IMR-90 (cell line): ENCODE measurements around the gene SCARF1. TPM values are rescaled to one million over a fixed set of nuclear protein-coding genes. Genes with fewer than 3 reads are reported as not detected.

ENCODE experiments used
- microRNA-seq, 2 experiments: library from miRNA; stranded (forward) in 1 of 2; unstranded in 1 of 2; fragments of 10-50 nt in 1 of 2; fragments of <30 nt in 1 of 2; gene quantifications in 1 of 2; microRNA quantifications in 1 of 2; one replicate each; pipeline versions ENCODE3 to v1.1.0; 2013 to 2020; ENCODE audit not compliant: insufficient read depth in 1 of 2, insufficient read length in 1 of 2, unreplicated experiment in 1 of 2
- polyA plus RNA-seq, 3 experiments: library from polyadenylated mRNA; depleted of rRNA; stranded (reverse); fragments of >200 nt; gene quantifications; 2 replicates each; pipeline ENCODE4 v1.2.3, GENCODE V29; 2012; ENCODE audit warnings: low replicate concordance in 1 of 3
- small RNA-seq, 5 experiments: library from RNA; depleted of rRNA; stranded (forward); fragments of <200 nt; gene quantifications; one replicate each; pipeline ENCODE3, GENCODE V24; 2012
- total RNA-seq: library from RNA; depleted of rRNA; stranded (reverse); fragments of >200 nt; gene quantifications from 2 replicates; pipeline ENCODE4 v1.2.3, GENCODE V29; 2012; rRNA removed

Gene SCARF1
- total and polyA plus RNA-seq, 2 of the 4 experiments (the other 2 are of a cell fraction) = 0.18 to 0.43 TPM

Small RNA genes within 50 kb of the gene (microRNA-seq; reads per million reads assigned to microRNA genes)
- gene RN7SL105P (ENCODE audit: insufficient read depth, insufficient read length) = not detected

Small RNA genes within 50 kb of the gene (small RNA-seq; reads per million reads assigned to genes)
- 0 reads per million in 5 experiments for gene RN7SL105P

Other genes starting within 250 kb of the SCARF1 start
- 358 and 964 TPM in 2 replicates for gene YWHAE, start 245.5 kb downstream of the SCARF1 start, total RNA-seq
- gene YWHAE, start 245.5 kb downstream of the SCARF1 start, polyA plus RNA-seq (2012; rRNA removed) = 774 and 817 TPM in 2 replicates
- gene CRK, start 189.5 kb downstream of the SCARF1 start, total RNA-seq = 100 and 123 TPM in 2 replicates
- 48.5 and 57.6 TPM in 2 replicates for gene CRK, start 189.5 kb downstream of the SCARF1 start, polyA plus RNA-seq (2012; rRNA removed)
- gene MYO1C, start 153.0 kb downstream of the SCARF1 start, total RNA-seq = 174 and 196 TPM in 2 replicates
- 162 and 188 TPM in 2 replicates for gene MYO1C, start 153.0 kb downstream of the SCARF1 start, polyA plus RNA-seq (2012; rRNA removed)
- 16.4 and 17.4 TPM in 2 replicates for gene INPP5K, start 129.1 kb downstream of the SCARF1 start, total RNA-seq
- 14.2 and 14.9 TPM in 2 replicates for gene INPP5K, start 129.1 kb downstream of the SCARF1 start, polyA plus RNA-seq (2012; rRNA removed)
- 19.2 and 25.8 TPM in 2 replicates for gene PITPNA, start 82.9 kb downstream of the SCARF1 start, total RNA-seq
- 33.1 and 40.1 TPM in 2 replicates for gene PITPNA, start 82.9 kb downstream of the SCARF1 start, polyA plus RNA-seq (2012; rRNA removed)
- 3.3 and 3.8 TPM in 2 replicates for gene SLC43A2, start 16.9 kb downstream of the SCARF1 start, total RNA-seq
- gene SLC43A2, start 16.9 kb downstream of the SCARF1 start, polyA plus RNA-seq (2012; rRNA removed) = 9.0 and 10.3 TPM in 2 replicates
- gene RILP, start 4.1 kb upstream of the SCARF1 start, total RNA-seq = 3.9 TPM in 2 replicates
- 6.0 and 7.3 TPM in 2 replicates for gene RILP, start 4.1 kb upstream of the SCARF1 start, polyA plus RNA-seq (2012; rRNA removed)
- 113 and 141 TPM in 2 replicates for gene PRPF8, start 39.1 kb upstream of the SCARF1 start, total RNA-seq
- 160 and 167 TPM in 2 replicates for gene PRPF8, start 39.1 kb upstream of the SCARF1 start, polyA plus RNA-seq (2012; rRNA removed)
- 0.72 and 0.83 TPM in 2 replicates for gene TLCD2, start 64.6 kb upstream of the SCARF1 start, total RNA-seq
- 0.67 and 1.2 TPM in 2 replicates for gene TLCD2, start 64.6 kb upstream of the SCARF1 start, polyA plus RNA-seq (2012; rRNA removed)
- 3.0 and 3.9 TPM in 2 replicates for gene WDR81, start 79.0 kb upstream of the SCARF1 start, total RNA-seq
- gene WDR81, start 79.0 kb upstream of the SCARF1 start, polyA plus RNA-seq (2012; rRNA removed) = 8.4 and 10.4 TPM in 2 replicates
- not detected in 2 replicates for gene SERPINF2, start 97.1 kb upstream of the SCARF1 start, total RNA-seq
- not detected in 2 replicates for gene SERPINF2, start 97.1 kb upstream of the SCARF1 start, polyA plus RNA-seq (2012; rRNA removed)
- 11.7 and 15.6 TPM in 2 replicates for gene SERPINF1, start 116.3 kb upstream of the SCARF1 start, total RNA-seq
- gene SERPINF1, start 116.3 kb upstream of the SCARF1 start, polyA plus RNA-seq (2012; rRNA removed) = 90.2 and 94.3 TPM in 2 replicates
- 6.7 and 7.2 TPM in 2 replicates for gene SMYD4, start 184.2 kb upstream of the SCARF1 start, total RNA-seq
- 4.3 and 5.3 TPM in 2 replicates for gene SMYD4, start 184.2 kb upstream of the SCARF1 start, polyA plus RNA-seq (2012; rRNA removed)
- 32.8 and 38.4 TPM in 2 replicates for gene RPA1, start 184.3 kb upstream of the SCARF1 start, total RNA-seq
- gene RPA1, start 184.3 kb upstream of the SCARF1 start, polyA plus RNA-seq (2012; rRNA removed) = 44.3 and 48.2 TPM in 2 replicates